Naive B cell (primary cell): ENCODE data around the gene ZNF511. TPM values are rescaled to one million over a fixed set of nuclear protein-coding genes. Genes with fewer than 3 reads are reported as not detected.

Experiments
- ATAC-seq, 2 donors: fragments of 150-1000 bp; cut with Tn5 transposase; 2 replicates each; pipeline ENCODE4 v1.10.0; 2021; ENCODE audit warnings: low read depth in 2 of 2, mild to moderate bottlenecking in 2 of 2, moderate library complexity in 2 of 2
- DNase-seq: peaks from one replicate; pipeline ENCODE4 v3.0.0; 2022
- H3K27ac Mint-ChIP-seq, 6 donors: one replicate each; pipeline ENCODE4 v1.8.0; 2020 to 2022; ENCODE audit warnings: mild to moderate bottlenecking in 6 of 6, mixed read lengths in 6 of 6, moderate library complexity in 5 of 6, inconsistent platforms in 2 of 6
- H3K27me3 Mint-ChIP-seq, 3 donors: one replicate each; pipeline ENCODE4 v1.8.0; 2021 to 2022; ENCODE audit warnings: mixed read lengths in 3 of 3, mild to moderate bottlenecking in 1 of 3
- H3K36me3 Mint-ChIP-seq, 2 donors: one replicate each; pipeline ENCODE4 v1.8.0; 2020 to 2022; ENCODE audit warnings: mixed read lengths in 2 of 2, inconsistent platforms in 1 of 2, mild to moderate bottlenecking in 1 of 2
- H3K4me1 Mint-ChIP-seq, 3 donors: one replicate each; pipeline ENCODE4 v1.8.0; 2020 to 2022; ENCODE audit warnings: mixed read lengths in 3 of 3, inconsistent platforms in 1 of 3, mild to moderate bottlenecking in 1 of 3, moderate library complexity in 1 of 3
- H3K4me3 Mint-ChIP-seq, 8 donors: one replicate each; pipeline ENCODE4 v1.8.0; 2020 to 2022; ENCODE audit warnings: mild to moderate bottlenecking in 8 of 8, mixed read lengths in 8 of 8, moderate library complexity in 8 of 8, inconsistent platforms in 2 of 8
- H3K9me3 Mint-ChIP-seq, 7 donors: one replicate each; pipeline ENCODE4 v1.8.0; 2020 to 2022; ENCODE audit warnings: mixed read lengths in 7 of 7, mild to moderate bottlenecking in 5 of 7, inconsistent platforms in 2 of 7, moderate library complexity in 1 of 7
- polyA plus RNA-seq, 6 donors: library from polyadenylated mRNA; unstranded; fragments of 300-500 nt; fragmentation: Illumina TruSeq; gene quantifications; one replicate each; pipeline ENCODE4 v1.2.3, GENCODE V29; 2021; ENCODE audit warnings: low read depth in 6 of 6

Gene ZNF511
- polyA plus RNA-seq, 6 donors from 2014 or later = 60.6 to 86.0 (median 75.6) TPM

GRCh38 chr10:133353202-133353959 is 44.7 kb downstream of the ZNF511 start:
- no peak for DNase-seq

GRCh38 chr10:133353988-133354605 is 45.4 kb downstream of the ZNF511 start:
- no peak for ATAC-seq
- no peaks in the 10 kb centered on the region for H3K9me3 Mint-ChIP-seq
- H3K36me3 Mint-ChIP-seq = no peaks in the 10 kb centered on the region
- H3K4me1 Mint-ChIP-seq = peaks cover 8 to 14% (median 9%) of the 10 kb centered on the region in 3 donors
- no peak overlapping the region for H3K27ac Mint-ChIP-seq
- DNase-seq = no peak
- peaks cover 3 to 5% (median 4%) of the 10 kb centered on the region in 3 donors for H3K27me3 Mint-ChIP-seq
- H3K4me3 Mint-ChIP-seq = no peak overlapping the region

More at GRCh38 chr10:133353202-133353959, 44.7 kb downstream of the ZNF511 start:
- Mint-ChIP-seq H3K4me3 (no peak overlapping the region), H3K4me1 (peaks cover 10 to 17% (median 12%) of the 10 kb centered on the region in 3 donors), H3K36me3 (no peaks in the 10 kb centered on the region), H3K27me3 (peaks cover 5 to 9% (median 8%) of the 10 kb centered on the region in 3 donors), H3K9me3 (no peaks in the 10 kb centered on the region), H3K27ac (no peak overlapping the region)
- no peak for ATAC-seq

GRCh38 chr10:133354672-133355240 is 46.0 kb downstream of the ZNF511 start:
- Mint-ChIP-seq H3K9me3 (no peaks in the 10 kb centered on the region), H3K4me1 (peaks cover 5 to 9% (median 7%) of the 10 kb centered on the region in 3 donors), H3K27me3 (no peaks in the 10 kb centered on the region), H3K4me3 (no peak overlapping the region), H3K27ac (no peak overlapping the region), H3K36me3 (no peaks in the 10 kb centered on the region)
- no peak for DNase-seq
- ATAC-seq = no peak

GRCh38 chr10:133355266-133355665 is 46.6 kb downstream of the ZNF511 start:
- peak overlapping the region in 1 of 6 donors; percentile 12 for H3K27ac Mint-ChIP-seq
- no peaks in the 10 kb centered on the region for H3K27me3 Mint-ChIP-seq
- H3K9me3 Mint-ChIP-seq = no peaks in the 10 kb centered on the region
- ATAC-seq = no peak
- peaks cover 9 to 12% (median 11%) of the 10 kb centered on the region in 3 donors for H3K4me1 Mint-ChIP-seq
- no peak for DNase-seq
- no peak overlapping the region for H3K4me3 Mint-ChIP-seq
- no peaks in the 10 kb centered on the region for H3K36me3 Mint-ChIP-seq

- Mint-ChIP-seq H3K9me3 (no peaks in the 10 kb centered on the region), H3K27ac (peak overlapping the region in 1 of 6 donors; percentile 83), H3K27me3 (no peaks in the 10 kb centered on the region), H3K4me1 (peaks cover 12 to 18% (median 18%) of the 10 kb centered on the region in 3 donors), H3K36me3 (no peaks in the 10 kb centered on the region), H3K4me3 (peak overlapping the region; percentile 25 to 82 (median 60))
- no peak for DNase-seq
- no peak for ATAC-seq
Observed at GRCh38 chr10:133355991-133356390, 47.3 kb downstream of the ZNF511 start.

- no peaks in the 10 kb centered on the region for H3K36me3 Mint-ChIP-seq
- H3K4me1 Mint-ChIP-seq = peaks cover 19 to 26% (median 26%) of the 10 kb centered on the region in 3 donors
- H3K27ac Mint-ChIP-seq = peak overlapping the region in 1 of 6 donors; percentile 85
- H3K27me3 Mint-ChIP-seq = no peaks in the 10 kb centered on the region
- H3K9me3 Mint-ChIP-seq = no peaks in the 10 kb centered on the region
- peak overlapping the region; percentile 62 to 88 (median 80) for H3K4me3 Mint-ChIP-seq
- no peak for DNase-seq
- ATAC-seq = no peak
Observed at GRCh38 chr10:133356549-133357284, 48.0 kb downstream of the ZNF511 start.

GRCh38 chr10:133357285-133358161 is 48.8 kb downstream of the ZNF511 start, which contains the start of gene FUOM:
Gene FUOM, minus strand, starts transcription at chr10:133358019. Its CDS starts 12 bp downstream, at chr10:133358007.
- ATAC-seq = peak; percentile 86 to 88
- H3K27ac Mint-ChIP-seq = peak within 1 kb of the TSS in 2 of 6 donors; percentile 85 to 92

GRCh38 chr10:133358162-133358924 is 49.6 kb downstream of the ZNF511 start:
- Mint-ChIP-seq H3K9me3 (no peaks in the 10 kb centered on the region), H3K27ac (no peak overlapping the region), H3K4me1 (peaks cover 24 to 34% (median 32%) of the 10 kb centered on the region in 3 donors), H3K4me3 (peak overlapping the region in 5 of 8 donors; percentile 30 to 72 (median 62)), H3K27me3 (no peaks in the 10 kb centered on the region), H3K36me3 (no peaks in the 10 kb centered on the region)
- ATAC-seq (no peak), DNase-seq (no peak)

More at GRCh38 chr10:133357285-133358161, 48.8 kb downstream of the ZNF511 start, which contains the start of gene FUOM:
- Mint-ChIP-seq H3K27me3 (no peaks in the 10 kb centered on the region), H3K9me3 (no peaks in the 10 kb centered on the region), H3K36me3 (no peaks in the 10 kb centered on the region), H3K4me1 (peaks cover 24 to 34% (median 32%) of the 10 kb centered on the region in 3 donors), H3K4me3 (peak within 1 kb of the TSS; percentile 62 to 88 (median 80))
- peak; percentile 81 for DNase-seq

- H3K36me3 Mint-ChIP-seq = no peaks in the 10 kb centered on the region
- H3K9me3 Mint-ChIP-seq = no peaks in the 10 kb centered on the region
- peaks cover 24 to 34% (median 32%) of the 10 kb centered on the region in 3 donors for H3K4me1 Mint-ChIP-seq
- ATAC-seq = no peak
- no peak for DNase-seq
- peak overlapping the region in 3 of 8 donors; percentile 30 to 67 (median 37) for H3K4me3 Mint-ChIP-seq
- H3K27ac Mint-ChIP-seq = no peak overlapping the region
- no peaks in the 10 kb centered on the region for H3K27me3 Mint-ChIP-seq
Observed at GRCh38 chr10:133358925-133359310, 50.2 kb downstream of the ZNF511 start.

GRCh38 chr10:133359554-133359971 is 50.8 kb downstream of the ZNF511 start:
- no peak for ATAC-seq
- no peak for DNase-seq
- H3K4me3 Mint-ChIP-seq = no peak overlapping the region
- no peaks in the 10 kb centered on the region for H3K9me3 Mint-ChIP-seq
- H3K36me3 Mint-ChIP-seq = peaks cover 1 to 2% of the 10 kb centered on the region in 2 donors
- peaks cover 24 to 34% (median 32%) of the 10 kb centered on the region in 3 donors for H3K4me1 Mint-ChIP-seq
- no peaks in the 10 kb centered on the region for H3K27me3 Mint-ChIP-seq
- peak overlapping the region in 3 of 6 donors; percentile 30 to 42 (median 34) for H3K27ac Mint-ChIP-seq

- H3K36me3 Mint-ChIP-seq = peaks cover 4 to 7% of the 10 kb centered on the region in 2 donors
- peak overlapping the region in 3 of 8 donors; percentile 15 to 41 (median 16) for H3K4me3 Mint-ChIP-seq
- ATAC-seq (no peak), DNase-seq (no peak)
- H3K9me3 Mint-ChIP-seq = no peaks in the 10 kb centered on the region
- peak overlapping the region in 4 of 6 donors; percentile 30 to 91 (median 38) for H3K27ac Mint-ChIP-seq
- peaks cover 24 to 34% (median 32%) of the 10 kb centered on the region in 3 donors for H3K4me1 Mint-ChIP-seq
- H3K27me3 Mint-ChIP-seq = no peaks in the 10 kb centered on the region
Observed at GRCh38 chr10:133359972-133360610, 51.4 kb downstream of the ZNF511 start.
